WTC11 (cell line): ENCODE results near the gene KAZN. TPM values are rescaled to one million over a fixed set of nuclear protein-coding genes. Genes with fewer than 3 reads are reported as not detected.

Experiments
- ATAC-seq: fragments of 200-7000 bp; cut with Tn5 transposase; 2 replicates; pipeline ENCODE4 v1.10.0; 2021; ENCODE audit warnings: mild to moderate bottlenecking, moderate library complexity
- CTCF ChIA-PET: fragments of 300-600 bp; sonication (Branson Sonifier 250); formaldehyde crosslinking; loops from one replicate; lab custom pipeline; 2021; ENCODE audit warnings: antibody characterized with exemption; lab: Charles Lee
- POLR2A ChIA-PET: fragments of 350-600 bp; sonication (Branson Sonifier 250); formaldehyde crosslinking; loops from one replicate; lab custom pipeline; 2021; ENCODE audit warnings: antibody characterized with exemption; lab: Charles Lee
- DNase-seq: peaks from one replicate; pipeline ENCODE4 v3.0.0; 2021; ENCODE audit warnings: low spot score
- H3K27ac Mint-ChIP-seq: 2 replicates; pipeline ENCODE4 v1.8.0; 2021; ENCODE audit warnings: mixed read lengths
- H3K27me3 Mint-ChIP-seq: 2 replicates; pipeline ENCODE4 v1.8.0; 2021; ENCODE audit warnings: low read depth, mild to moderate bottlenecking, moderate library complexity, mixed read lengths
- H3K36me3 Mint-ChIP-seq: 2 replicates; pipeline ENCODE4 v1.8.0; 2021; ENCODE audit warnings: mixed read lengths
- H3K4me1 Mint-ChIP-seq: 2 replicates; pipeline ENCODE4 v1.8.0; 2022; ENCODE audit warnings: mixed read lengths
- H3K4me3 Mint-ChIP-seq: 2 replicates; pipeline ENCODE4 v1.8.0; 2021; ENCODE audit warnings: mild to moderate bottlenecking, moderate library complexity, mixed read lengths
- H3K9me3 Mint-ChIP-seq: 2 replicates; pipeline ENCODE4 v1.8.0; 2021; ENCODE audit warnings: mixed read lengths
- AFF4 ChIP-seq: sonication (generic); formaldehyde crosslinking; IDR thresholded peaks from 2 replicates; pipeline ENCODE4 v1.8.1; 2023; ENCODE audit warnings: mild to moderate bottlenecking, missing genetic modification reagents, borderline replicate concordance
- ATF2 ChIP-seq: sonication (generic); formaldehyde crosslinking; IDR thresholded peaks from 2 replicates; pipeline ENCODE4 v1.8.1; 2022; ENCODE audit warnings: low read depth, missing genetic modification reagents, borderline replicate concordance
- E2F1 ChIP-seq: sonication (generic); formaldehyde crosslinking; IDR thresholded peaks from 2 replicates; pipeline ENCODE4 v1.8.0; 2022; ENCODE audit warnings: mild to moderate bottlenecking, missing genetic modification reagents
- E2F5 ChIP-seq: sonication (generic); formaldehyde crosslinking; IDR thresholded peaks from 2 replicates; pipeline ENCODE4 v1.8.1; 2022; ENCODE audit warnings: mild to moderate bottlenecking, moderate library complexity, missing genetic modification reagents
- ESRRA ChIP-seq: sonication (generic); formaldehyde crosslinking; IDR thresholded peaks from 2 replicates; pipeline ENCODE4 v1.8.1; 2022; ENCODE audit warnings: mild to moderate bottlenecking, missing genetic modification reagents, borderline replicate concordance
- KAT7 ChIP-seq: sonication (generic); formaldehyde crosslinking; IDR thresholded peaks from 2 replicates; pipeline ENCODE4 v1.8.1; 2023; ENCODE audit warnings: missing genetic modification reagents, mild to moderate bottlenecking, borderline replicate concordance
- MYBL2 ChIP-seq: sonication (generic); formaldehyde crosslinking; IDR thresholded peaks from 2 replicates; pipeline ENCODE4 v1.8.1; 2023; ENCODE audit warnings: mild to moderate bottlenecking, moderate library complexity, missing genetic modification reagents
- NFYB ChIP-seq: sonication (generic); formaldehyde crosslinking; conservative IDR thresholded peaks from 2 replicates; pipeline ENCODE4 v1.8.0; 2022; ENCODE audit warnings: low read depth, missing genetic modification reagents
- OVOL2 ChIP-seq: fragments of 250-450 bp; sonication (Bioruptor Pico); IDR thresholded peaks from 2 replicates; pipeline ENCODE4 v1.9.0; 2021; ENCODE audit warnings: mild to moderate bottlenecking, borderline replicate concordance
- SMAD3 ChIP-seq: sonication (generic); formaldehyde crosslinking; IDR thresholded peaks from 2 replicates; pipeline ENCODE4 v1.8.0; 2022; ENCODE audit warnings: missing genetic modification reagents, mild to moderate bottlenecking, borderline replicate concordance
- TEAD1 ChIP-seq: sonication (generic); formaldehyde crosslinking; IDR thresholded peaks from 2 replicates; pipeline ENCODE4 v1.8.0; 2022; ENCODE audit warnings: mild to moderate bottlenecking, missing genetic modification reagents
- USF1 ChIP-seq: sonication (generic); formaldehyde crosslinking; IDR thresholded peaks from 2 replicates; pipeline ENCODE4 v1.8.0; 2022; ENCODE audit warnings: mild to moderate bottlenecking, missing genetic modification reagents
- USF2 ChIP-seq: sonication (generic); formaldehyde crosslinking; IDR thresholded peaks from 2 replicates; pipeline ENCODE4 v1.8.1; 2023; ENCODE audit warnings: mild to moderate bottlenecking, missing genetic modification reagents, moderate library complexity
- ZNF121 ChIP-seq: sonication (generic); formaldehyde crosslinking; IDR thresholded peaks from 2 replicates; pipeline ENCODE4 v1.8.0; 2023; ENCODE audit warnings: missing genetic modification reagents
- ZNF416 ChIP-seq: fragments of 250-450 bp; sonication (Bioruptor Pico); IDR thresholded peaks from 2 replicates; pipeline ENCODE4 v1.9.0; 2021; ENCODE audit warnings: mild to moderate bottlenecking, inconsistent platforms
- ZNF423 ChIP-seq: fragments of 250-450 bp; sonication (Bioruptor Pico); IDR thresholded peaks from 2 replicates; pipeline ENCODE4 v2.1.2; 2022; ENCODE audit warnings: mild to moderate bottlenecking, moderate library complexity
- ZNF512 ChIP-seq: sonication (generic); formaldehyde crosslinking; IDR thresholded peaks from 2 replicates; pipeline ENCODE4 v1.8.1; 2022; ENCODE audit warnings: missing genetic modification reagents, borderline replicate concordance
- ZNF671 ChIP-seq: fragments of 250-450 bp; sonication (Bioruptor Pico); IDR thresholded peaks from 2 replicates; pipeline ENCODE4 v1.8.0; 2021; ENCODE audit warnings: mild to moderate bottlenecking
- ZSCAN18 ChIP-seq: fragments of 250-450 bp; sonication (Bioruptor Pico); IDR thresholded peaks from 2 replicates; pipeline ENCODE4 v2.1.2; 2022; ENCODE audit warnings: mild to moderate bottlenecking, moderate library complexity
- total RNA-seq: library from RNA; stranded (reverse); gene quantifications from 3 replicates; pipeline ENCODE4 v1.2.3, GENCODE V29; 2021

The KAZN gene
- total RNA-seq, 1 experiment from 2014 or later, result 19.9 TPM

GRCh38 chr1:14891991-14892390 is 293.5 kb downstream of the KAZN start (continued):
- TF ChIP-seq USF1 (CRISPR knock-in tag) (no peak), NFYB (CRISPR knock-in tag) (no peak), TEAD1 (CRISPR knock-in tag) (no peak), ATF2 (CRISPR knock-in tag) (no peak)

GRCh38 chr1:14894811-14895560 is 296.5 kb downstream of the KAZN start:
- CTCF ChIA-PET, result interaction anchor here (0.7 kb wide), 1 partner anchor 321 kb away, joined by 3 read pairs; no protein-coding TSS in a partner anchor

GRCh38 chr1:14895727-14896126 is 297.2 kb downstream of the KAZN start:
- no peak overlapping the region for H3K27ac Mint-ChIP-seq
- TF ChIP-seq MYBL2, result no peak
- TF ChIP-seq ZSCAN18 (CRISPR knock-in tag), result no peak
- no peak for TF ChIP-seq E2F5 (CRISPR knock-in tag)
- TF ChIP-seq KAT7 (CRISPR knock-in tag), result no peak
- TF ChIP-seq AFF4 (CRISPR knock-in tag), result no peak
- TF ChIP-seq OVOL2, result no peak
- TF ChIP-seq SMAD3 (CRISPR knock-in tag), result no peak
- no peak for TF ChIP-seq E2F1 (CRISPR knock-in tag)
- no peak for TF ChIP-seq ZNF512
- TF ChIP-seq USF2 (CRISPR knock-in tag), result no peak
- TF ChIP-seq ESRRA, result no peak
- TF ChIP-seq ZNF416, result no peak
- no peak for TF ChIP-seq ZNF671

More at GRCh38 chr1:14894811-14895560, 296.5 kb downstream of the KAZN start:
- no peak for DNase-seq
- H3K4me1 Mint-ChIP-seq, result peaks cover 23% of the 10 kb centered on the region
- POLR2A ChIA-PET, result no interaction called here
- peaks cover 8% of the 10 kb centered on the region for H3K9me3 Mint-ChIP-seq
- H3K27ac Mint-ChIP-seq, result no peak overlapping the region
- peaks cover 3% of the 10 kb centered on the region for H3K36me3 Mint-ChIP-seq
- no peak overlapping the region for H3K4me3 Mint-ChIP-seq
- no peaks in the 10 kb centered on the region; the same call in 1 of the 2 replicates for H3K27me3 Mint-ChIP-seq
- peak; percentile 60; the same call in 1 of the 2 replicates for TF ChIP-seq ZNF423 (CRISPR knock-in tag)
- TF ChIP-seq ZNF121 (CRISPR knock-in tag), result no peak
- ATAC-seq, result peak; percentile 64

More at GRCh38 chr1:14895727-14896126, 297.2 kb downstream of the KAZN start:
- ATAC-seq (no peak), DNase-seq (no peak)
- no peaks in the 10 kb centered on the region; the same call in 1 of the 2 replicates for H3K27me3 Mint-ChIP-seq
- POLR2A ChIA-PET, result no interaction called here
- peaks cover 3% of the 10 kb centered on the region for H3K36me3 Mint-ChIP-seq
- peaks cover 24% of the 10 kb centered on the region for H3K4me1 Mint-ChIP-seq
- CTCF ChIA-PET, result interaction anchor here (0.7 kb wide), 1 partner anchor 320 kb away, joined by 3 read pairs; no protein-coding TSS in a partner anchor
- H3K9me3 Mint-ChIP-seq, result peaks cover 8% of the 10 kb centered on the region
- H3K4me3 Mint-ChIP-seq, result no peak overlapping the region
